CD14-positive monocyte (primary cell): ENCODE measurements around the gene KCNH1. TPM values are rescaled to one million over a fixed set of nuclear protein-coding genes. Genes with fewer than 3 reads are reported as not detected.

Experiments used
- DNase-seq, 3 donors: peaks; one replicate each; pipeline ENCODE4 v3.0.0-alpha.2; 2011 to 2022
- H2AFZ ChIP-seq: 2 replicates; pipeline ENCODE4 v1.6.0; 2012; ENCODE audit warnings: mild to moderate bottlenecking, low read depth, low read length, inconsistent platforms; ENCODE audit not compliant: insufficient read depth, poor library complexity, severe bottlenecking
- H3K27ac ChIP-seq, 2 donors: 1 replicate in 1 of 2; 2 replicates in 1 of 2; pipeline ENCODE4 v1.5.1; 2012 to 2013; ENCODE audit warnings: low read length in 2 of 2, control low read depth in 1 of 2, inconsistent platforms in 1 of 2, low read depth in 1 of 2, mild to moderate bottlenecking in 1 of 2
- H3K27me3 ChIP-seq, 2 donors: one replicate each; pipeline versions ENCODE4 v1.6.0 to v1.6.1; 2011 to 2013; ENCODE audit warnings: low read length in 2 of 2; ENCODE audit not compliant: control insufficient read depth in 2 of 2, insufficient read depth in 2 of 2
- H3K36me3 ChIP-seq, 2 donors: replicated peaks in 1 of 2; 1 replicate in 1 of 2; 2 replicates in 1 of 2; pipeline versions ENCODE4 v1.5.1 to v1.6.1; 2012 to 2013; ENCODE audit warnings: low read length in 2 of 2, control low read depth in 1 of 2, inconsistent platforms in 1 of 2, mild to moderate bottlenecking in 1 of 2; ENCODE audit not compliant: insufficient read depth in 2 of 2, control insufficient read depth in 1 of 2
- H3K4me1 ChIP-seq, 2 donors: 1 replicate in 1 of 2; 2 replicates in 1 of 2; pipeline versions ENCODE4 v1.5.1 to v1.6.1; 2012 to 2013; ENCODE audit warnings: low read length in 2 of 2, control low read depth in 1 of 2, inconsistent platforms in 1 of 2, mild to moderate bottlenecking in 1 of 2, moderate library complexity in 1 of 2; ENCODE audit not compliant: insufficient read depth in 2 of 2, control insufficient read depth in 1 of 2
- H3K4me2 ChIP-seq: replicated peaks from 2 replicates; pipeline ENCODE3; 2012; ENCODE audit warnings: low read length, moderate library complexity, mild to moderate bottlenecking; ENCODE audit not compliant: poor library complexity, severe bottlenecking; ENCODE audit errors: extremely low read depth
- H3K4me3 ChIP-seq, 3 experiments: fragments of 200-600 bp in 1 of 3; sonication (generic) in 1 of 3; replicated peaks in 1 of 3; 1 replicate in 2 of 3; 2 replicates in 1 of 3; pipeline ENCODE4 v1.5.1; 2011 to 2013; ENCODE audit warnings: low read length in 3 of 3, mild to moderate bottlenecking in 3 of 3, control low read depth in 2 of 3, low read depth in 2 of 3, inconsistent platforms in 1 of 3, moderate library complexity in 1 of 3
- H3K79me2 ChIP-seq: 2 replicates; pipeline ENCODE4 v1.6.0; 2012; ENCODE audit warnings: mild to moderate bottlenecking, control low read depth, inconsistent platforms, low read length, moderate library complexity; ENCODE audit not compliant: insufficient read depth
- H3K9ac ChIP-seq: 2 replicates; pipeline ENCODE4 v1.6.0; 2017; ENCODE audit warnings: low read length, mild to moderate bottlenecking; ENCODE audit not compliant: insufficient read depth, poor library complexity, severe bottlenecking
- H3K9me3 ChIP-seq, 2 donors: replicated peaks in 1 of 2; 1 replicate in 1 of 2; 2 replicates in 1 of 2; pipeline versions ENCODE4 v1.5.1 to v1.6.1; 2012 to 2013; ENCODE audit warnings: low read length in 2 of 2, control low read depth in 1 of 2; ENCODE audit not compliant: control insufficient read depth in 1 of 2, insufficient read depth in 1 of 2
- H4K20me1 ChIP-seq: 2 replicates; pipeline ENCODE4 v1.6.0; 2012; ENCODE audit warnings: mild to moderate bottlenecking, low read length, control low read depth, moderate library complexity; ENCODE audit not compliant: insufficient read depth
- H3K27ac Mint-ChIP-seq, 7 donors: one replicate each; pipeline ENCODE4 v1.8.0; 2020; ENCODE audit warnings: mild to moderate bottlenecking in 7 of 7, mixed read lengths in 7 of 7, moderate library complexity in 6 of 7, inconsistent platforms in 2 of 7
- H3K27me3 Mint-ChIP-seq, 3 donors: one replicate each; pipeline ENCODE4 v1.8.0; 2021 to 2022; ENCODE audit warnings: low read depth in 3 of 3, mild to moderate bottlenecking in 3 of 3, mixed read lengths in 3 of 3, moderate library complexity in 3 of 3, inconsistent platforms in 1 of 3
- H3K36me3 Mint-ChIP-seq, 2 donors: one replicate each; pipeline ENCODE4 v1.8.0; 2020; ENCODE audit warnings: mixed read lengths in 2 of 2, inconsistent platforms in 1 of 2, mild to moderate bottlenecking in 1 of 2
- H3K4me1 Mint-ChIP-seq: one replicate; pipeline ENCODE4 v1.8.0; 2020; ENCODE audit warnings: mild to moderate bottlenecking, mixed read lengths
- H3K4me3 Mint-ChIP-seq, 2 donors: one replicate each; pipeline ENCODE4 v1.8.0; 2020; ENCODE audit warnings: mild to moderate bottlenecking in 2 of 2, mixed read lengths in 2 of 2, moderate library complexity in 1 of 2
- H3K9me3 Mint-ChIP-seq, 7 donors: one replicate each; pipeline ENCODE4 v1.8.0; 2020 to 2022; ENCODE audit warnings: mixed read lengths in 7 of 7, mild to moderate bottlenecking in 6 of 7, moderate library complexity in 6 of 7, inconsistent platforms in 2 of 7
- WGBS: methylation state at CpG from one replicate; pipeline ENCODE4 v1.1.5; 2013; ENCODE audit warnings: missing lambda C conversion rate; ENCODE audit not compliant: insufficient coverage; 5-methylcytosine and 5-hydroxymethylcytosine counted together
- intact Hi-C, 2 donors: fragments of 100-400 bp; cut with micrococcal nuclease; formaldehyde crosslinking; loops; one replicate each; pipeline versions ENCODE4 v1.15.0 to v1.15.1; 2023
- polyA plus RNA-seq, 3 donors: library from polyadenylated mRNA; depleted of rRNA in 1 of 3; unstranded in 2 of 3; stranded (reverse) in 1 of 3; fragments of 300-500 nt in 2 of 3; fragments of >200 nt in 1 of 3; fragmentation: Illumina TruSeq in 2 of 3; gene quantifications; 1 replicate in 2 of 3; 2 replicates in 1 of 3; pipeline ENCODE4 v1.2.3, GENCODE V29; 2012 to 2021
- TF ChIP-seq, protein P1 (sequence below): fragments of 200-600 bp; IDR thresholded peaks from one replicate; pipeline ENCODE4 v1.8.0; 2022; ENCODE audit warnings: antibody characterized with exemption, mild to moderate bottlenecking

KCNH1 gene
- polyA plus RNA-seq, 3 donors = not detected

DNA sequence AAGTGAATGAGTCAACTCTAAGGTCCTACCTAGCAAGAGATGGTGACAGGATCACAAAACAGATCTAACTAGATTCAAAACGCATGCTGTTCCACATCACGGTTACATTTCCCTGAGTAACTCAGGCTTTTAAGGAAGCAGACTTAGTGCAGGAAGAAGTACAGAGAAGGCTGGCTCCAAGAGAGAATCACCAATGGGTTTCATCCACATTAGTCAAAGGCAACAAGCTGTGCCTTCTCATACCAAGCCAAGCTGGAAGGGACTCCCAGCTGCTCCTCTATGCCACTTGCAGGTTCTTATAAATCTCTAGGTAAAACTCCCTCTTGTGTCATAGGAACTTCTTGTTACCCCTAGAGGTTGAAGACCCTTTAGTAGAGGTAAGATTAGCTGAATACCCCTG lies 109.0 kb downstream of the KCNH1 start:
- Histone ChIP-seq H3K27me3 (no peaks in the 10 kb centered on the region), H2AFZ (no peak overlapping the region), H3K9ac (no peak overlapping the region), H3K4me2 (no peak overlapping the region), H3K9me3 (no peaks in the 10 kb centered on the region), H3K27ac (no peak overlapping the region), H3K4me3 (no peak overlapping the region), H3K4me1 (no peaks in the 10 kb centered on the region), H4K20me1 (no peaks in the 10 kb centered on the region), H3K79me2 (no peaks in the 10 kb centered on the region), H3K36me3 (no peaks in the 10 kb centered on the region)
- TF ChIP-seq, protein P1, sequence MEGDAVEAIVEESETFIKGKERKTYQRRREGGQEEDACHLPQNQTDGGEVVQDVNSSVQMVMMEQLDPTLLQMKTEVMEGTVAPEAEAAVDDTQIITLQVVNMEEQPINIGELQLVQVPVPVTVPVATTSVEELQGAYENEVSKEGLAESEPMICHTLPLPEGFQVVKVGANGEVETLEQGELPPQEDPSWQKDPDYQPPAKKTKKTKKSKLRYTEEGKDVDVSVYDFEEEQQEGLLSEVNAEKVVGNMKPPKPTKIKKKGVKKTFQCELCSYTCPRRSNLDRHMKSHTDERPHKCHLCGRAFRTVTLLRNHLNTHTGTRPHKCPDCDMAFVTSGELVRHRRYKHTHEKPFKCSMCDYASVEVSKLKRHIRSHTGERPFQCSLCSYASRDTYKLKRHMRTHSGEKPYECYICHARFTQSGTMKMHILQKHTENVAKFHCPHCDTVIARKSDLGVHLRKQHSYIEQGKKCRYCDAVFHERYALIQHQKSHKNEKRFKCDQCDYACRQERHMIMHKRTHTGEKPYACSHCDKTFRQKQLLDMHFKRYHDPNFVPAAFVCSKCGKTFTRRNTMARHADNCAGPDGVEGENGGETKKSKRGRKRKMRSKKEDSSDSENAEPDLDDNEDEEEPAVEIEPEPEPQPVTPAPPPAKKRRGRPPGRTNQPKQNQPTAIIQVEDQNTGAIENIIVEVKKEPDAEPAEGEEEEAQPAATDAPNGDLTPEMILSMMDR = no peak
- Mint-ChIP-seq H3K9me3 (peaks cover 0 to 10% (median 2%) of the 10 kb centered on the region in 7 donors), H3K4me3 (no peak overlapping the region), H3K4me1 (no peaks in the 10 kb centered on the region), H3K27me3 (peaks cover 0 to 1% (median 0%) of the 10 kb centered on the region in 3 donors), H3K27ac (no peak overlapping the region), H3K36me3 (no peaks in the 10 kb centered on the region)
- no peak for DNase-seq
- 85% methylated on average over 2 of the region's 2 CpGs for WGBS
- intact Hi-C loops = no loop called here

DNA sequence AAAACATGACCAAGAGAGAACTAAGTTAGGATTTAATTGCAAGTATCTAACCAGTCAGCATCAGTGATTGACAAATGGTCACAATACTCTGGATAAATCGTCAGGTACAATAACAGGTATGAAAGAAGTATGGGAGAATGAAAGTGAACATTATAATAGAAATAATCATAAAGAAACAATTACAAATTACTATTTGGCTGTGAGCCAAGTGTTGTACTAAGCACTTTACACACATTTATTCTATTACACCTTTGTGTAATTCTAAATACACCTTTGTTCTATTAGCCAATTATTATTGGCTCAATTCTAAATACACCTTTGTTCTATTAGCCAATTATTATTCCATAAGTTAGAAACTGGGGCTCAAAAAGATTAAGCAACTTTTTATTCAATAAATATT lies 114.7 kb downstream of the KCNH1 start:
- H3K9ac ChIP-seq = no peak overlapping the region
- H3K4me3 Mint-ChIP-seq = no peak overlapping the region
- H3K79me2 ChIP-seq = no peaks in the 10 kb centered on the region
- TF ChIP-seq, protein P1 = no peak
- H3K4me1 Mint-ChIP-seq = no peaks in the 10 kb centered on the region
- no peak for DNase-seq
- H3K4me2 ChIP-seq = no peak overlapping the region
- H3K27me3 Mint-ChIP-seq = no peaks in the 10 kb centered on the region
- no peak overlapping the region for H2AFZ ChIP-seq
- no peak overlapping the region for H3K27ac ChIP-seq
- WGBS = no CpG with 5 or more reads among the region's 1 CpG
- H3K9me3 ChIP-seq = no peaks in the 10 kb centered on the region
- no peaks in the 10 kb centered on the region for H3K27me3 ChIP-seq
- H3K4me3 ChIP-seq = no peak overlapping the region
- no peaks in the 10 kb centered on the region for H4K20me1 ChIP-seq
- no peaks in the 10 kb centered on the region for H3K36me3 ChIP-seq
- H3K27ac Mint-ChIP-seq = no peak overlapping the region
- peaks cover 1 to 13% (median 4%) of the 10 kb centered on the region in 7 donors for H3K9me3 Mint-ChIP-seq
- no peaks in the 10 kb centered on the region for H3K36me3 Mint-ChIP-seq
- intact Hi-C loops = no loop called here
- no peaks in the 10 kb centered on the region for H3K4me1 ChIP-seq
